Measurements from ENCODE around the gene WFDC10B.

Gene WFDC10B

DNA sequence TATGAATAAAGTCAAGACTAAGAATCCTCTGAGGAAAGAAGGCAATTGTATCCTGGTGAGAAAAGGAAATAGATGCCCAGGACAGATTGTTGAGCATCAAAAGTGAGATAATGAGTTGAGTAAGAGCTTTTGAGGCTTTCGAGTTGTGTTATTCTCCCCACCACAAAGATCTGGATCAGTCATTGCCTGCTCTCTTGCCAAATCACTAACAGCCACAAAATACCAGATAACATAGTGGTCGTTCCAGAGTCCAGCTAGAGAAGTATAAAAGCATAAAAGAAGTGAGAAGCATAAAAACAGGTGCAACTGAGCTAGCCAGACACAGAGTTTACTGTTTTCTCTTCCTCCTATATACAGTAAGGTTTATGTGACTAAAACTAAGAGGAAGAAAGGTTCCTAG lies 22.2 kb upstream of the WFDC10B start (continued):
- TF ChIP-seq, protein P1, sequence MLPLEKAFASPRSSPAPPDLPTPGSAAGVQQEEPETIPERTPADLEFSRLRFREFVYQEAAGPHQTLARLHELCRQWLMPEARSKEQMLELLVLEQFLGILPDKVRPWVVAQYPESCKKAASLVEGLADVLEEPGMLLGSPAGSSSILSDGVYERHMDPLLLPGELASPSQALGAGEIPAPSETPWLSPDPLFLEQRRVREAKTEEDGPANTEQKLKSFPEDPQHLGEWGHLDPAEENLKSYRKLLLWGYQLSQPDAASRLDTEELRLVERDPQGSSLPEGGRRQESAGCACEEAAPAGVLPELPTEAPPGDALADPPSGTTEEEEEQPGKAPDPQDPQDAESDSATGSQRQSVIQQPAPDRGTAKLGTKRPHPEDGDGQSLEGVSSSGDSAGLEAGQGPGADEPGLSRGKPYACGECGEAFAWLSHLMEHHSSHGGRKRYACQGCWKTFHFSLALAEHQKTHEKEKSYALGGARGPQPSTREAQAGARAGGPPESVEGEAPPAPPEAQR (tag by site-specific recombination; IDR thresholded peaks at IDR 0.05), result no peak
- no peak for TF ChIP-seq OSR2 (tag by site-specific recombination; IDR thresholded peaks at IDR 0.05)
- no peak for TF ChIP-seq ZNF184 (tag by site-specific recombination; IDR thresholded peaks at IDR 0.05)
- TF ChIP-seq ZNF416 (tag by site-specific recombination; IDR thresholded peaks at IDR 0.05), result no peak
- TF ChIP-seq ZXDB (tag by site-specific recombination; IDR thresholded peaks at IDR 0.05), result no peak
- no peak for TF ChIP-seq ZNF571 (tag by site-specific recombination; IDR thresholded peaks at IDR 0.05)

DNA sequence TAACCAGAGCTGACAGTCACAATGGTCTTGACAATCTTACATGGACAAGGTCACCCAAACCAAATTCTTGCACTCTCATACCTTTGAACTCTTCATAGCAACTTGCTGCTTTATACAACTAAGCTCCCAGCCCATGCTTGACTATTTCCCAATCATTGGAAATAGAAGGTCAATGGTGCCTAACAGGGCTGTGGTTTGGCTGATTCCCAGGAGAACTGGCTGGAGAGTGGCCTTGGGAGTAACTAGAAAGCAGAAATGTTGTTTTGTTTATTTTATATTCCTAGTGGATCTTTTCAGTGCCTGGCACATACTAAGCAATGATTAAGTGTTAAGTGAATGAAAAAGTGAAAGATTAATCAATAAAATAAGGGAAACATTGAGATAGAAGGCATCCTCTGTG lies 20.3 kb upstream of the WFDC10B start:
- TF ChIP-seq ZIC2 (tag by site-specific recombination; IDR thresholded peaks at IDR 0.05) (no peak), GLIS1 (tag by site-specific recombination; IDR thresholded peaks at IDR 0.05) (no peak), ZNF16 (tag by site-specific recombination; IDR thresholded peaks at IDR 0.05; ENCODE audit: low read depth) (no peak), ZNF24 (tag by site-specific recombination; IDR thresholded peaks at IDR 0.05) (no peak), ZNF404 (tag by site-specific recombination; IDR thresholded peaks at IDR 0.05) (no peak), ZNF596 (tag by site-specific recombination; IDR thresholded peaks at IDR 0.05) (no peak), KLF1 (tag by site-specific recombination; IDR thresholded peaks at IDR 0.05) (no peak), ZFP41 (tag by site-specific recombination; IDR thresholded peaks at IDR 0.05; ENCODE audit: borderline replicate concordance) (no peak), ZNF610 (tag by site-specific recombination; IDR thresholded peaks at IDR 0.05; ENCODE audit: borderline replicate concordance) (no peak), ZNF157 (tag by site-specific recombination; IDR thresholded peaks at IDR 0.05) (no peak), ZNF837 (tag by site-specific recombination; IDR thresholded peaks at IDR 0.05) (no peak)
- TF ChIP-seq, protein P2, sequence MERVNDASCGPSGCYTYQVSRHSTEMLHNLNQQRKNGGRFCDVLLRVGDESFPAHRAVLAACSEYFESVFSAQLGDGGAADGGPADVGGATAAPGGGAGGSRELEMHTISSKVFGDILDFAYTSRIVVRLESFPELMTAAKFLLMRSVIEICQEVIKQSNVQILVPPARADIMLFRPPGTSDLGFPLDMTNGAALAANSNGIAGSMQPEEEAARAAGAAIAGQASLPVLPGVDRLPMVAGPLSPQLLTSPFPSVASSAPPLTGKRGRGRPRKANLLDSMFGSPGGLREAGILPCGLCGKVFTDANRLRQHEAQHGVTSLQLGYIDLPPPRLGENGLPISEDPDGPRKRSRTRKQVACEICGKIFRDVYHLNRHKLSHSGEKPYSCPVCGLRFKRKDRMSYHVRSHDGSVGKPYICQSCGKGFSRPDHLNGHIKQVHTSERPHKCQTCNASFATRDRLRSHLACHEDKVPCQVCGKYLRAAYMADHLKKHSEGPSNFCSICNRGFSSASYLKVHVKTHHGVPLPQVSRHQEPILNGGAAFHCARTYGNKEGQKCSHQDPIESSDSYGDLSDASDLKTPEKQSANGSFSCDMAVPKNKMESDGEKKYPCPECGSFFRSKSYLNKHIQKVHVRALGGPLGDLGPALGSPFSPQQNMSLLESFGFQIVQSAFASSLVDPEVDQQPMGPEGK (tag by site-specific recombination; IDR thresholded peaks at IDR 0.05), result no peak
- TF ChIP-seq, protein P3, sequence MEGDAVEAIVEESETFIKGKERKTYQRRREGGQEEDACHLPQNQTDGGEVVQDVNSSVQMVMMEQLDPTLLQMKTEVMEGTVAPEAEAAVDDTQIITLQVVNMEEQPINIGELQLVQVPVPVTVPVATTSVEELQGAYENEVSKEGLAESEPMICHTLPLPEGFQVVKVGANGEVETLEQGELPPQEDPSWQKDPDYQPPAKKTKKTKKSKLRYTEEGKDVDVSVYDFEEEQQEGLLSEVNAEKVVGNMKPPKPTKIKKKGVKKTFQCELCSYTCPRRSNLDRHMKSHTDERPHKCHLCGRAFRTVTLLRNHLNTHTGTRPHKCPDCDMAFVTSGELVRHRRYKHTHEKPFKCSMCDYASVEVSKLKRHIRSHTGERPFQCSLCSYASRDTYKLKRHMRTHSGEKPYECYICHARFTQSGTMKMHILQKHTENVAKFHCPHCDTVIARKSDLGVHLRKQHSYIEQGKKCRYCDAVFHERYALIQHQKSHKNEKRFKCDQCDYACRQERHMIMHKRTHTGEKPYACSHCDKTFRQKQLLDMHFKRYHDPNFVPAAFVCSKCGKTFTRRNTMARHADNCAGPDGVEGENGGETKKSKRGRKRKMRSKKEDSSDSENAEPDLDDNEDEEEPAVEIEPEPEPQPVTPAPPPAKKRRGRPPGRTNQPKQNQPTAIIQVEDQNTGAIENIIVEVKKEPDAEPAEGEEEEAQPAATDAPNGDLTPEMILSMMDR (tag by site-specific recombination; IDR thresholded peaks at IDR 0.05), result no peak
- TF ChIP-seq, protein P4, sequence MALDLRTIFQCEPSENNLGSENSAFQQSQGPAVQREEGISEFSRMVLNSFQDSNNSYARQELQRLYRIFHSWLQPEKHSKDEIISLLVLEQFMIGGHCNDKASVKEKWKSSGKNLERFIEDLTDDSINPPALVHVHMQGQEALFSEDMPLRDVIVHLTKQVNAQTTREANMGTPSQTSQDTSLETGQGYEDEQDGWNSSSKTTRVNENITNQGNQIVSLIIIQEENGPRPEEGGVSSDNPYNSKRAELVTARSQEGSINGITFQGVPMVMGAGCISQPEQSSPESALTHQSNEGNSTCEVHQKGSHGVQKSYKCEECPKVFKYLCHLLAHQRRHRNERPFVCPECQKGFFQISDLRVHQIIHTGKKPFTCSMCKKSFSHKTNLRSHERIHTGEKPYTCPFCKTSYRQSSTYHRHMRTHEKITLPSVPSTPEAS (tag by site-specific recombination; IDR thresholded peaks at IDR 0.05), result no peak
- TF ChIP-seq, protein P5, sequence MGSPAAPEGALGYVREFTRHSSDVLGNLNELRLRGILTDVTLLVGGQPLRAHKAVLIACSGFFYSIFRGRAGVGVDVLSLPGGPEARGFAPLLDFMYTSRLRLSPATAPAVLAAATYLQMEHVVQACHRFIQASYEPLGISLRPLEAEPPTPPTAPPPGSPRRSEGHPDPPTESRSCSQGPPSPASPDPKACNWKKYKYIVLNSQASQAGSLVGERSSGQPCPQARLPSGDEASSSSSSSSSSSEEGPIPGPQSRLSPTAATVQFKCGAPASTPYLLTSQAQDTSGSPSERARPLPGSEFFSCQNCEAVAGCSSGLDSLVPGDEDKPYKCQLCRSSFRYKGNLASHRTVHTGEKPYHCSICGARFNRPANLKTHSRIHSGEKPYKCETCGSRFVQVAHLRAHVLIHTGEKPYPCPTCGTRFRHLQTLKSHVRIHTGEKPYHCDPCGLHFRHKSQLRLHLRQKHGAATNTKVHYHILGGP (tag by site-specific recombination; IDR thresholded peaks at IDR 0.05), result no peak
- TF ChIP-seq, protein P6, sequence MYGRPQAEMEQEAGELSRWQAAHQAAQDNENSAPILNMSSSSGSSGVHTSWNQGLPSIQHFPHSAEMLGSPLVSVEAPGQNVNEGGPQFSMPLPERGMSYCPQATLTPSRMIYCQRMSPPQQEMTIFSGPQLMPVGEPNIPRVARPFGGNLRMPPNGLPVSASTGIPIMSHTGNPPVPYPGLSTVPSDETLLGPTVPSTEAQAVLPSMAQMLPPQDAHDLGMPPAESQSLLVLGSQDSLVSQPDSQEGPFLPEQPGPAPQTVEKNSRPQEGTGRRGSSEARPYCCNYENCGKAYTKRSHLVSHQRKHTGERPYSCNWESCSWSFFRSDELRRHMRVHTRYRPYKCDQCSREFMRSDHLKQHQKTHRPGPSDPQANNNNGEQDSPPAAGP (tag by site-specific recombination; IDR thresholded peaks at IDR 0.05), result no peak
- H3K36me3 ChIP-seq (ENCODE audit: control insufficient read depth in 2 of 2, insufficient read depth in 1 of 2, low read length in 2 of 2), result no peaks in the 10 kb centered on the region
- H3K4me3 ChIP-seq (ENCODE audit: low read depth, low read length), result no peak overlapping the region
- POLR2A ChIA-PET, result no interaction called here
- no peaks in the 10 kb centered on the region for H3K4me1 ChIP-seq (ENCODE audit: control insufficient read depth, insufficient read depth, low read length)
- no peaks in the 10 kb centered on the region for H3K9me3 ChIP-seq (ENCODE audit: control insufficient read depth, insufficient read depth, low read depth, low read length)
- CTCF ChIA-PET, result interaction anchor here (1.1 kb wide), 1 partner anchor 27 kb away, joined by 3 read pairs; no protein-coding TSS in a partner anchor
- no peak overlapping the region for H3K27ac ChIP-seq (ENCODE audit: extremely low read depth, low read depth, low read length)
